ENCODE data around the gene DPH7. TPM values are rescaled to one million over a fixed set of nuclear protein-coding genes. Genes with fewer than 3 reads are reported as not detected.
"Not testable (repeated sequence)": the region's sequence is repeated elsewhere in the genome, so short reads cannot be mapped to it uniquely, and the experiment has no call there.

DPH7 gene
- total RNA-seq, 4 donors from 2014 or later, result 14.4 to 40.5 (median 29.1) TPM

- DNase-seq (ENCODE audit: low spot score), result no peak
- no peak for ATAC-seq (ENCODE audit: low FRiP score)
- TF ChIP-seq CTCF (IDR thresholded peaks at IDR 0.05), result no peak
Measured at GRCh38 chr9:137569609-137570203, 9.0 kb downstream of the DPH7 start.

- not testable (repeated sequence) for DNase-seq (ENCODE audit: low spot score); ATAC-seq (ENCODE audit: low FRiP score)
Measured at GRCh38 chr9:137568445-137568844, 10.3 kb downstream of the DPH7 start.

GRCh38 chr9:137564817-137565411 lies 13.8 kb downstream of the DPH7 start:
- DNase-seq (ENCODE audit: low spot score) (no peak), ATAC-seq (ENCODE audit: low FRiP score) (no peak)
- TF ChIP-seq CTCF (IDR thresholded peaks at IDR 0.05), result no peak

- no peak for TF ChIP-seq CTCF (IDR thresholded peaks at IDR 0.05)
- ATAC-seq (ENCODE audit: low FRiP score), result no peak
Measured at GRCh38 chr9:137564134-137564533, 14.6 kb downstream of the DPH7 start.

GRCh38 chr9:137558127-137558526 lies 20.6 kb downstream of the DPH7 start:
- TF ChIP-seq CTCF (IDR thresholded peaks at IDR 0.05), result no peak
- DNase-seq (ENCODE audit: low spot score) (no peak), ATAC-seq (ENCODE audit: low FRiP score) (no peak)

More at GRCh38 chr9:137564134-137564533, 14.6 kb downstream of the DPH7 start:
- DNase-seq (ENCODE audit: low spot score), result no peak

GRCh38 chr9:137556069-137556838 lies 22.5 kb downstream of the DPH7 start:
- no peak for TF ChIP-seq CTCF (IDR thresholded peaks at IDR 0.05)
- DNase-seq (ENCODE audit: low spot score) (no peak), ATAC-seq (ENCODE audit: low FRiP score) (no peak)

- no peak for ATAC-seq (ENCODE audit: low FRiP score)
- TF ChIP-seq CTCF (IDR thresholded peaks at IDR 0.05), result no peak
- DNase-seq (ENCODE audit: low spot score), result no peak
Measured at GRCh38 chr9:137555179-137555578, 23.5 kb downstream of the DPH7 start.
